HG03439 (cell line): ENCODE measurements around the gene VGLL4.
"Not testable (repeated sequence)": the region's sequence is repeated elsewhere in the genome, so short reads cannot be mapped to it uniquely, and the experiment has no call there.

ENCODE experiments used
- ATAC-seq: cut with Tn5 transposase; IDR thresholded peaks from one replicate; pipeline ENCODE4 v1.9.1; 2021; ENCODE audit warnings: mild to moderate bottlenecking, moderate library complexity; ENCODE audit not compliant: unreplicated experiment

The VGLL4 gene

DNA sequence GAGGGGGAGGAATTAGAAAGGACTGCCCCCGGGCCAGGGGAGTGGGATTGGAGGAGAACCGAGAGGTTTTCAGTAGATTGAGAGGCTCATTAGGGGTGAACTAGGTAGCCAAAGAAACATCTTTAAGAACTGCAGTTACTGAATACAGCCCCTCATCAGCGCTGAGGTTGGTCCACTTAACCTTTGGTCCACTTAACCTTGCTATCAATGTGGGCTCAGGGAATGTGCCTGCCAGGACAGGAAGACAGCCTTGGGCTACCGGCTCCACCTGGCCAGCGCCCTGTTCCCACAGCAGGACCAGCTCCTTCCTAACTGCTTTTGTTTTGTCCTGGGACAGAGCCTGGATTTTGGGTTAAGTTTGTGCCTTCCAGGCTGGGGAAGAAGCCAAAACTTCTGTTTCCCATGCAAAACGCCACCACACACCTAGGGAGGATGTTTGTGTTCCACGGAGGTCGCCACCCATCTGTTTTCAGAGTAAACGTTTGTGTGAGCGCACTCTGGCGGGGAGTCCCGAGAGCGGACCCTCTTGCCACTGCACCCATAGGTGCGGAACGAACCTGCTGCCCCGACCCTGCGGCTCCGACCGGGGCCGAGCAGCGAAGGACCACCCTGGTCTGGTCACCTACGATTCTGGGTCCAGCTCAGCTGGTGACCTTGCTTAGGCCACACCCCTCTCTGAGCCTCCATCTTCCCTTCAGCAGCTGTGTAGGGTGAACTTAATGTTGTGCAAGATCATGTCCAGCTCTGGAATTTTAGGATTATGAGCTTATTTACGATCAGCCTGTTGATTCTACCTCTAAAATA lies 107.4 kb downstream of the VGLL4 start:
- ATAC-seq: no peak

DNA sequence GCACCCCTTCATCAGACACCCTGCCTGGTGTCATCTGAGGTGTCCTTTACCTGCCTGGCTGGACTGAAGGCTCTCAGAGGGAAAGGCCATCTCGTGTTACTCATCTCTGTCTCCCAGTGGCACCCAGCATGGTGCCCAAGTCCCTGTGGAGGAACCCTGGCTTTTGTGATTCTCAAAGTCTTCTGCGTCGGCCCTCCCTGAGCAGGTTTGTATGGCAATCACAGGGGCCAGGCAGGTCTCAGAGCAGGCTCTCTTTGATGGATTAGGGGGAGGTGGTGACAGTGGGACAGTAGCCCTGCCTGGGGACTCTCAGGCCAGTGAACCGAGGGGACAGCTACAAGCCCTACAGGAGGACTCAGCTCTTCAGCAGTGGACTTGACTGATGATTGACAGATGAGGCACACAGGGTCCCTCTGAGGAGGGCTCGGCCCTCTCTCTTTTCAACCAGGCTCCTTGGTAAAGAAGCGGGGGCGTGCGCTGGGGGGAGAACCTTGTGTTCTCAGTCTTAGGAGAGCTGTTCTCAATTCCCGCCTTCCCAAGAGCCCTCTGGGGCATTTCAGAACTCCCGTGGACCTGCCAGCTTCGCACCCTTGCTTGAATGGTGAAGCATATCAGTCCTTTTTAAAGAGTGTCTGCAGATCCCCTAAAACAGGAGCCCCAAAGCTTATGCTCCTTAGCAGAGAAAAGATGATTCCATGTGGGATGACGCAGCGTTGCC lies 108.3 kb downstream of the VGLL4 start:
- ATAC-seq: no peak

DNA sequence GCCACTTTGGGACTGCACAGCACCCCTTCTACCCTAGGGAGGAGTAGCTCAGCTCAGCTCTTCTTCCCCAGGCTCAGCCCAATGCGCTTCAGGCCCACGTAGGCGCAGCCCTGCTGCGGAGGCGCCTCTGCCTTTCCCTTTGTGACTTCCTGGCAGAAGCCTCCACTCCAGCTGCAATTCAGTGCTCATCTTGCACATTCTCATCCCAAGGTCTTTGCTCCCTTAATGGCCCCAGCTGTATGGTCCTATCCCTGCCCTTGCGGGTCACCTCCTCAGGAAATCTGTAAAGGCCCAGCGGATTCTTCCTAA lies 109.0 kb downstream of the VGLL4 start:
- ATAC-seq: no peak

DNA sequence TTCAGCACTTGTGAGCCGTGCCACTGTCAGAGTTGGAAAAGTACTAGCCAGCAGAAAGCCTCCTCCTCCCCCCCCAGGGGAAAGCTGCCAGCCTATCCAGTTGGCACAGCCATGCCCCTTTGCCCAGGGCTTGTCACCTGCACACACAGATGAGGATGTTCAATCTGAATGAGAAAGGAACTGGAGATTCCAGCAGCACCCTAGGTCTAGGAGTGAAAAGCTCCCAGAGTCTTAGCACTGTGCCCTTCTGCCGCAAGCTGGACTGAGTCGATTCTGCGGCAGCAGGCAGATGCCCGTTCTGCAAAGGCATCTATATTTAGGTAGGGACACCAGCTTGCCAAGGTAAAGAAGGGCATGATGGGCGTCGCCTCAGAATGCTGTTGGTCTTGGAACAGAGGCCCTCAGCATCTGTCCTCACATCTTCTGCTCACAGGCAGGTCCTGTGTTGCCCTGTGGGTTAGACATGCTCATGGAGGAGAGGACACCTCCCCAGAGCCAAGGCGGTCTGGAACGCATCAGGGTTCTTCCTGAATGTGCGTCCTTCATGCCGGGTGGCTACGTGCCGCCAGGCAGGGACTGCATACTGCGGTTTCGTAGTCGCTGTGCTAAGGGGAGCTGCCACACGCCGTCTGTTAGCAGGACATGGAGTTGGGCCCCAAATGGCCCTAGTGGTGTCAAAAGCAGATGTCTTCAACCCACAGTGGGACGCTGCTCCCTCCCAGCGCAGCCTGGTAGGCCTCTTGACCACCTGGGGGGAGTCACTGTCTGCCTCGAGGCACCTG lies 109.5 kb downstream of the VGLL4 start:
- ATAC-seq: no peak

DNA sequence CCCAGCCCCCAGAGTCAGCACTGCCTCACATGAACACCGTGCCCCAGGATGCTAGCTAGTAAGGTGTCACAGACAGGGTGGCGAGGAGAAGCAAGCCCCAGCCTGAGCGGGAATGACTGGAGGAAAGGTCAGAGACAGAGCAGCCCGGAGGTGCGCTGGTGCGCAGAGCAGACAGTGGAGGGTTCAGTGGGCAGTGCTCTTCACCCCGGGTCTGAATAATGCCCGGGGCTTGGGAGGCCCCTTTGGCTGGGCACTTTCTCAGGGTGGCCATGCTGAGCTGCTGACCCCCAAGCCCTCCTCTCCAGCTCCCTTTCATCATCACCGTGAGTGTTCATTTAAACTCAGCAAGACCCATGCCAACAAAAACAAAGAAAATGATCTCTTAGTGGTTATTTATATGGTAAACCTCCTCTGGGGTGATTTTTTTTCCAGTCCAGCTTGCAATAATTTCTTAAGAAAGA lies 110.8 kb downstream of the VGLL4 start:
- ATAC-seq: no peak

DNA sequence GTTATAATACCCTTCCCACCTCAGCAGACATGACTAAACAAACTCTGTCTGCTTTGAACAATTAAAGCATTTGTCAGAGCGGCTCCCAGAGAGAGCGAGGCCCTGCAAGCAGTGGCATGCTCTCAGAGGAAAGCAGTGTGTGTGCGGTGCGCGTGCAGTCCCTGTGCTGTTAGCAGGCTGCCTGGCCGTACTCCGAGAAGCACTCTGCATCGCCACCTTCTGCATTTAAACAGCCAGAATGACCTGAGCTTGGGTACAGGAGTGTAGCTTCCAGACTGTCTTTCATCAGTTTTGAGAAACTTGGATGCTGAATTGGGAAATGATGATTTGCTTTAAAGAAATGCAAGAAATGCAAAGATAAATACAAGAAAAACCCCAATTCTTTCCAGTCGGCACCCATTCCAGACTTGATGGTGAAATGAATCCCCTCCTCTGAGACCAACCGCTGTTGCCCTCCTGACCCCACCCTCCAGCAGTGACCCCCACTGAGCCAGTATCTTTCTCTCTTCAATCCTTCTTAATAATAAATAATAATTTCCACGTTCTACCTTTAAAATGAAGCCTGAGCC lies 113.5 kb downstream of the VGLL4 start:
- ATAC-seq: no peak

DNA sequence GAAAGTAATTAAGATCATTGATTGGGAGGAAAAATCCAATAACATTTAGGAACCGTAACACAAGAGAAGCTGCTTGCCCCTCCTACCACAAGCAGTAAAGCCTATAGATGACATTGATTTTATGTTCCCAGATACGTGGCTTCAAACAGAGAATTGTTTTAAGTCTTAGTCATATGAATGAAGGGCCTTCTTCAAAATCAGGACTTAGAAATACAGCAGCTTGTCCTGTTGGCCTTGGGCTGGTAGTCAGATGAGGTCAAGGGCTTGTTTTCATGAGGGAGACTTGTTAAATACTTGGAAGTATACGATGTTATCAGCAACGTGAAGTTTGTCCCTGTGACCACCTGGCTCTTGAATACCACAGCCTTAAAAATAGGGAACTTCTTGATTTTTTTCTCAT lies 114.4 kb downstream of the VGLL4 start:
- no peak for ATAC-seq

DNA sequence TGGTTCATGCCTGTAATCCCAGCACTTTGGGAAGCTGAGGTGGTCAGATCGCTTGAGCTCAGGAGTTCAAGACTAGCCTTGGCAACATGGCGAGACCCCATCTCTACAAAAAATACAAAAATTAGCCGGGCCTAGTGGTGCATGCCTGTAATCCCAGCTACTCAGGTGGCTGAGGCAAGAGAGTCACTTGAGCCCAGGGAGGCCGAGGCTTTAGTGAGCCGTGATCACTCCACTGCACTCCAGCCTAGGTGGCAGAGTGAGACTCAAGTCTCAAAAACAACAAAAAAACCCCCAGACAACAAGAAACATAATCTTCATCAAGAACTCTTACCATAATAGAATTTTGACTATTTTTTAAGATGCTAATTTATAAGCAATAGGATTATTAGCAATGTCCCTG lies 117.6 kb downstream of the VGLL4 start:
- ATAC-seq: not testable (repeated sequence)

DNA sequence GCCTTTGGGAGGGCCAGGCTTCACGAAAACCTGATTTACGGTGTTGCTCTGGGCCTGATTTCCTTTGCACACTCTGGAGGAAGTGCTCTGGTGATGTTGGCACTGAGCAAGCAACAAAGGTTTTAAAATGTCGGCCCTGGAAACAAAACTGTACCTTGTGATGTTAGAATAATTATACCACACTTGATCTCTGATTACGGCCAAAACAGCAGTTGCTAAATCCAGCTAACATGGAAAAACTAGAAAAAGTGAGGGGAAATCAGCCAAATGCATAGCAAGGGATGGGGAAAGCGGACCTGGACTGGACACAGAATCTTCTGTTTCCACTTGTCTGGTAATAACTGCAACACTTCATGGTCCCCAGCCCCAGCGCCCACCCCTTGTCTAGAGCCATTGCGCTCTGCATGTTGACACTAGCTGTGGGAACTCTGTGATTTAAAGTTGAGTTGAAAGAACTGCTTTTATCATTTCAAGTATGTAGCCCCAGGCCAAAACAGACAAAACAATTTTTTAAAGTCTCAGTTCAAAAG lies 120.1 kb downstream of the VGLL4 start:
- ATAC-seq: no peak

DNA sequence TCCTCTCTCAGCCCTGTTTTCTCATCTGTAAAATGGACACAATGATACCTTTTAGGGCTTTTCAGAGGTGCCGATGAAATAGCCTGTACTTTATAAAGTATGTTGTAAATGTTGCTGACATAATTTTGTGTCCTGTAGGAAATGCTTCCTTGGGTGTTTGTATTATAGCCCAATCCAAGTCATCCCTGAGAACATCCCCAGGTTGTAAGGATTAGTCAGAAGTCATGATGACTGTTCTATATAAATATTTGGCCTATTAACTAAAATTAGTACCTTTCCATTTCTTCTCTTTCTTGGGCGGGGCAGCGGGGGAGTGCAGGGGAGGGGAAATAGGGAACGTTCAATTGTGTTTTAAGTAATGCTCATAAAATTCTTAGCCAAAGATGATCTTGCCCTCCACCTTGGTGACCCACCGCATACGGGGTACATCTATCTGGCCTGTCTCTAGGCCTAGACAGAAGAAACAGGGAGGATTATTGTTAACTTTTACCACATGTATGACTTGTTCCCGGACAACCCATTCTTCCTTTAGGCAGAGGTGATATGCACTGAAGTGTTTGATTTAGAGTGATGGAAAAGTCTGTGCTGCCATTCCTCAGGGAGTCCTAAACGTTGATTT lies 120.7 kb downstream of the VGLL4 start:
- ATAC-seq: no peak

DNA sequence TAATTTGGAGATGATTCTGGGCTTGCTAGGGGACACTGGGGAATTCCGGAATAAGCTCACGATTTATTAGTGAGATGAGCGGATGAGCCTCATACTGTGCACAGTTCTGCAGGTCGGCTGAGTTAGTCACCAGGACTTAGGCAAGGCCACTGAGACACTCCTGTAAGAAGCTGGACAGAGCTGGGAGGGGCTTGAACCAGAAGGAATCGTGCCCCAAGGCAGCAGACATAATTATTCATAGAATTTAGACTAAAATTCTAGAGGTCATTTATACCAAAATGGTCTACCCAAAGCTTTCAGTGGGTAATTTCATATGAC lies 121.4 kb downstream of the VGLL4 start:
- no peak for ATAC-seq

DNA sequence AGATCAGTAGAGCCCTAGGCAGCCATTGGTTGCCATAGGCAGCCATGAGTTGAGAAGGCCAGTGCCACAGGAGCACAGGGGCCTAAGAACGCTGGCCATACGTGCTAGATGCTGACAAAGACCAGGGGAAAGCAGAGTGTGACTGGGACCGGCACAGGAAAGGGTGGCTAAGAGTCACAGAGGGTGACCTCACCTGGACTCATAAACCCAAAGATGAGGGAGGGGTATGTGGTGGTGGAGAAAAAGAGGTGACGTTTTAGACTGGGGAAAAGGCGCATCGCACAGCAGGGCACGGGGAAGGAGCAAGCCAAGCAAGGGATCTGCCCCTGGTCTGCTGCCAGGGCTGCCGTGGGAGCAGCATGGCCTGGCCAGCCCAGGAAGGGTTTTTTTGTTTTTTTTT lies 122.5 kb downstream of the VGLL4 start:
- ATAC-seq: no peak

DNA sequence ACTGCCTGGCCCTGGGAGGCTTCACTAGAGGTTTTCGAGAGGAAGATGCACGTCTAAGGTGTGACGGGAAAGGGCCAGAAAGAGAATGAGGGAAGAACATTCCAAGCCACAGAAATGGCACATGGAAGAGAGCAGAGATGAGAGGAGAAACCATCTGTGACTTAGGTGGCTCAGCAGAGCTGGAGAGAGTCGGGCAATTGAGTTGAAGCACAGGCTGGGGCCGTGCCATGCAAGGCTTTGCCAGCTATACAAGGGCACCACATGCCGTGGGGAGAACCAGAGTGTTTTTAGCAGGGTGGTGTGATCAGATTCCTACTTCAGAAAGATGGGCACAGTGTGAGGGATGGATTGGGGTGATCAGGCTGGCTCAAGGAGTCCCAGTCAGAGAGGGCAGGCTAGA lies 126.1 kb downstream of the VGLL4 start:
- ATAC-seq: no peak

DNA sequence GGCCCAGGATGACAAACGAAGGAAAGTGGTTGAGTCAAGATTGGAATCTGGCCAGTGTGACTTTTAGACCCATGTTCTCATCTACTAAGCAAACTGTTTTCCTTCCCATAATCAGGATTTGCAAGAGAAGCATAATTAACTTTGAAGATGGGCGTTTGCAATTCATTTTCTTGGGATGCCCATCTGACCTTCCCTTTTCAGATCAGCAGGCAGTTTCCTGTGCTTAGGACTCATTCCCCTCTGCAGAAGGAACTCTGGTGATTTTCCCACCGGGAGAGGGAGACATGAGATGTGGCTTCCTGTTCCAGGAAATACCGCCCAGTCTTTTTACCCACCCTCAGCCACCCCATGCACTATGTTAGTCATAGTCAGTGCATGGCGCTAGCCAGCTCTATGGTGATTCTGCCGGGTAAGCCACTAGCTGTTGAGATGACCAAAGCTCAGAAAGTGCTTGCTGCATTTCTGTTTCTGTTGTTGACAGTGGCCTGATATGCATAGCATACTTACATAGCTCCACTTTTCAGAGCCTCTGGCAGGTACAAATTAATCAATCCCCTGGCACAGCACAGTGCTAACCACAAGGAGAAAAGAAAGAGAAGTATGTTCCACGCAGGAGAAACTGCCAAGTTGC lies 129.4 kb downstream of the VGLL4 start:
- ATAC-seq: no peak

DNA sequence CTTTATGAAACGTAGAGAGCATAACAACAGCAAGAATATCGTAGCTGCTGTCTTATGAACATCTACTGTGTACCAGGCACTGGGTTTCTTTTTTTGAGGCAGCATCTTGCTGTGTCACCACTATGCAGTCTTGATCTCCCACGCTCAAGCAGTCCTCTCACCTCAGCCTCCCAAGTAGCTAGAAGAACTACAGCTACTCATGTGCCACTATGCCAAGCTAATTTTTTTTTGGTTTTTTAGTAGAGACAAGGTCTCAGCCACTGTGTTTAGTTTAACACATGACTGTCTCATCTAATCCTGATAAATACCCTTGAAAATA lies 129.9 kb downstream of the VGLL4 start:
- no peak for ATAC-seq

DNA sequence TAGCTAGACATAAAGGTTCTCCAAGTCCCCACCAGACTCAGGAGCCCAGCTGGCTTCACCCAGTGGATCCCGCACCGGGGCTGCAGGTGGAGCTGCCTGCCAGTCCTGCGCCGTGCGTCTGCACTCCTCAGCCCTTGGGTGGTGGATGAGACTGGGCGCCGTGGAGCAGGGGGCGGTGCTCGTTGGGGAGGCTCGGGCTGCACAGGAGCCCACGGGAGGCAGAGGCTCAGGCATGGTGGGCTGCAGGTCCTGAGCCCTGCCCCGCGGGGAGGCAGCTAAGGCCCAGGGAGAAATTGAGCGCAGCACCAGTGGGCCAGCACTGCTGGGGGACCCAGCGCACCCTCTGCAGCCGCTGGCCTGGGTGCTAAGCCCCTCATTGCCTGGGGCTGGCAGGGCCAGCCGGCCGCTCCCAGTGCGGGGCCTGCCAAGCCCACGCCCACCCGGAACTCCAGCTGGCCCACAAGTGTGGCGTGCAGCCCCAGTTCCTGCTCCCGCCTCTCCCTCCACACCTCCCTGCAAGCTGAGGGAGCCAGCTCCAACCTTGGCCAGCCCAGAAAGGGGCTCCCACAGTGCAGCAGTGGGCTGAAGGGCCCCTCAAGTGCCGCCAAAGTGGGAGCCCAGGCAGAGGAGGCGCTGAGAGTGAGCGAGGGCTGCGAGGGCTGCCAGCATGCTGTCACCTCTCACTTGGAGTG lies 130.4 kb downstream of the VGLL4 start:
- not testable (repeated sequence) for ATAC-seq

DNA sequence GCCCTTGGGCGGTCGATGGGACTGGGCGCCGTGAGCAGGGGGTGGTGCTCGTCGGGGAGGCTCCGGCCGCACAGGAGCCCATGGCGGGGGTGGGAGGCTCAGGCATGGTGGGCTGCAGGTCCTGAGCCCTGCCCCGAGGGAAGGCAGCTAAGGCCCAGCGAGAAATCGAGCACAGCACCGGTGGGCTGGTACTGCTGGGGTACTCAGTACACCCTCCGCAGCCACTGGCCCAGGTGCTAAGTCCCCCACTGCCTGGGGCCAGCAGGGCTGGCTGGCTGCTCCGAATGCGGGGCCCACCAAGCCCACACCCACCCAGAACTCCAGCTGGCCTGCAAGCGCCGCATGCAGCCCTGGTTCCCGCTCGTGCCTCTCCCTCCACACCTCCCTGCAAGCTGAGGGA lies 132.1 kb downstream of the VGLL4 start:
- ATAC-seq: not testable (repeated sequence)

DNA sequence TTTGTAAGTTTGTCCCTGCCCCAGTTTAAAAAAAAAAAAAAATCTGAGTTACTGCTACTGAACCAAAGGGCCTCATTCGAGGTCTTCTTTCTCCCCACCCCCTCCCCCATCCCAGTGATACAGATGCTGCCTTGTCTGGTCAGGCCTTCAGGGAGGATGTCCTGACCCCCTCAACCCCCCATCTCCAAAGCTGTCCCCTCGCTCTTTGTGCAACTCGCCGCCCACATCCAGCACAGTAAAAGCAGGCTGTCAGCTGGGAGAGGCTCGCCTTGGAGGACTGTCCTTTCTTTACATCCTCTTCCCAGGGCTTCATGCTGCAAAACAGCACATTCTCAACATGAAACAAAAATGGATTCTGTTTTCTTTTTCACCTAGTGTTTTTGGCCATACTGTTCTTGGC lies 133.4 kb downstream of the VGLL4 start:
- ATAC-seq: no peak

DNA sequence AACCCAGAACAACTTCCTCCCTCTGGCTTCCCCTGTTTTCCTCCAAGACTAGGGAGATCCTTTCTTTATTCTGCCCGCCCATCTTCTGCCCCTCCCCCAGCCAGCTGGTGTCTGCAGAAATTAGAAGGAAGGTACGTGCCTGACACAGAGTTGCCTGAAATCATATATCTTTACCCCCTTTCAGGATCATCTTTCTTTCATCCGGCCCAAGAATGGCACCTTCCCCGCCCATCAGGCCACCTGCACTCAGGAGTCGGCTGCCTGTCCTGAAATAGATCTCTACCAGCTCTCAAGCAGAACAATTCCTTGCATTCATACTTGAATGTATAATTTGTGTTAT lies 133.7 kb downstream of the VGLL4 start:
- ATAC-seq: no peak
